Measurements from ENCODE around the gene IGFL2. TPM values are rescaled to one million over a fixed set of nuclear protein-coding genes. Genes with fewer than 3 reads are reported as not detected.
"Not testable (repeated sequence)": the region's sequence is repeated elsewhere in the genome, so short reads cannot be mapped to it uniquely, and the experiment has no call there.

IGFL2 gene
- total RNA-seq, 2 donors from 2014 or later: 2.5 TPM; not detected in 1

DNA sequence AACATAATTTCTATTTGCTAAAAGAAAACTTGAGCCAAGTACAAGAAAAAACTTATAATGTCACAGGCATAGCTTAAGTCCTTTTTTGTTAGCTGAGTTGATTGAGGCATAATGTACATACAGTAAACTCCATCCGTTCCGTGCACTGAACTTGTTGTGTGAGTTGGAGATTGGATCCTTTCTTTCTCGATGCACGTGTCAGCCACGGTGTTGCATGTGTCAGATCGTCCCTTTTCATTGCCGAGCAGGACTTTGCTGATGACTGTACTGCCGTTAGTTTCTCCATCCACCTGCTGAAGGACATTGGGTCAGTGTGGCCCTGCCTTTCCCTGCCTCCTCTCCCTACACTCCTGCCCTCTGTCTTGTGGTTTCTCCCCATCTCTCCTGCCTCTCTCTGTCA is 34.4 kb downstream of the IGFL2 start:
- DNase-seq: no peak
- intact Hi-C loops (cut with DNase I): no loop called here
- no peak overlapping the region for H3K27ac ChIP-seq
- no peak overlapping the region for H3K9ac ChIP-seq (ENCODE audit: low read depth in 2 of 2, low read length in 2 of 2)
- H3K36me3 ChIP-seq: no peaks in the 10 kb centered on the region
- no peaks in the 10 kb centered on the region for H3K9me3 ChIP-seq
- H3K4me3 ChIP-seq: no peak overlapping the region
- no peaks in the 10 kb centered on the region for H3K4me1 ChIP-seq
- TF ChIP-seq, protein P1, sequence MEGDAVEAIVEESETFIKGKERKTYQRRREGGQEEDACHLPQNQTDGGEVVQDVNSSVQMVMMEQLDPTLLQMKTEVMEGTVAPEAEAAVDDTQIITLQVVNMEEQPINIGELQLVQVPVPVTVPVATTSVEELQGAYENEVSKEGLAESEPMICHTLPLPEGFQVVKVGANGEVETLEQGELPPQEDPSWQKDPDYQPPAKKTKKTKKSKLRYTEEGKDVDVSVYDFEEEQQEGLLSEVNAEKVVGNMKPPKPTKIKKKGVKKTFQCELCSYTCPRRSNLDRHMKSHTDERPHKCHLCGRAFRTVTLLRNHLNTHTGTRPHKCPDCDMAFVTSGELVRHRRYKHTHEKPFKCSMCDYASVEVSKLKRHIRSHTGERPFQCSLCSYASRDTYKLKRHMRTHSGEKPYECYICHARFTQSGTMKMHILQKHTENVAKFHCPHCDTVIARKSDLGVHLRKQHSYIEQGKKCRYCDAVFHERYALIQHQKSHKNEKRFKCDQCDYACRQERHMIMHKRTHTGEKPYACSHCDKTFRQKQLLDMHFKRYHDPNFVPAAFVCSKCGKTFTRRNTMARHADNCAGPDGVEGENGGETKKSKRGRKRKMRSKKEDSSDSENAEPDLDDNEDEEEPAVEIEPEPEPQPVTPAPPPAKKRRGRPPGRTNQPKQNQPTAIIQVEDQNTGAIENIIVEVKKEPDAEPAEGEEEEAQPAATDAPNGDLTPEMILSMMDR (IDR thresholded peaks at IDR 0.05): no peak
- no peaks in the 10 kb centered on the region for H3K27me3 ChIP-seq

DNA sequence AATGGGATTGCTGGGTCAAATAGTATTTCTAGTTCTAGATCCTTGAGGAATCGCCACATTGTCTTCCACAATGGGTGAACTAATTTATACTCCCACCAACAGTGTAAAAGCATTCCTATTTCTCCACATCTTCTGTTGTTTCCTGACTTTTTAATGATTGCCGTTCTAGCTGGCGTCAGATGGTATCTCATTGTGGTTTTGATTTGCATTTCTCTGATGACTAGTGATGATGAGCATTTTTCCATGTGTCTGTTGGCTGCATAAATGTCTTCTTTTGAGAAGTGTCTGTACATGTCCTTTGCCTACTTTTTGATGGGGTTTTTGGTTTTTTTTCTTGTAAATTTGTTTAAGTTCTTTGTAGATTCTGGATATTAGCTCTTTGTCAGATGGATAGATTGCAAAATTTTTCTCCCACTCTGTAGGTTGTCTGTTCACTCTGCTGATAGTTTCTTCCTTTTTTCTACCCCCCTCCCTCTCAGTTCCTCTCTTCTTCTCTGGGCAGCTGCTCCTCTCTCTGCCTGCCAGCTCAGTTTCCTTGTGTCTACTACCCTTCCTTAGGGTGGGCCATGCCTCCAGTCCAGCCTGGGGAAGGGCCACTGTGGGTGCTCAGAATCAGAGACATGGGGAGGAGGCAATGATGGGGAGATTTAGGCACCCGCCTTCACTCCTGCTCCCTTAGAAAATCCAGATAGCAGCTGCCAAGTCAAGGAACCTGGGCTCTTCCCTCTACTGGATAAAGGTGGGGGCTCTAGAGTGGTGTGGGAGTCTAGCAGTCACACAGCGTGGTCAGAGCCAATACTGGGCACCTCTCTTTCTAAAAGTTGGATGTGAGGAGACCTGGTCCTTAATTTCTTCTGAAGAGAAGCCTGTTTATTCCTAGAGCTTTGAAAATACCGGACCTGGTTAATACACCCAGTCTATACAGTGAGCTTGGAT is 37.0 kb downstream of the IGFL2 start:
- H3K27me3 ChIP-seq; H3K9me3 ChIP-seq; H3K4me3 ChIP-seq; H3K36me3 ChIP-seq; H3K4me1 ChIP-seq; H3K9ac ChIP-seq (ENCODE audit: low read depth in 2 of 2, low read length in 2 of 2); DNase-seq; H3K27ac ChIP-seq: not testable (repeated sequence)
- intact Hi-C loops (cut with DNase I): loop anchor here (5.0 kb wide), 1 partner anchor 153 kb away; no protein-coding TSS in a partner anchor

DNA sequence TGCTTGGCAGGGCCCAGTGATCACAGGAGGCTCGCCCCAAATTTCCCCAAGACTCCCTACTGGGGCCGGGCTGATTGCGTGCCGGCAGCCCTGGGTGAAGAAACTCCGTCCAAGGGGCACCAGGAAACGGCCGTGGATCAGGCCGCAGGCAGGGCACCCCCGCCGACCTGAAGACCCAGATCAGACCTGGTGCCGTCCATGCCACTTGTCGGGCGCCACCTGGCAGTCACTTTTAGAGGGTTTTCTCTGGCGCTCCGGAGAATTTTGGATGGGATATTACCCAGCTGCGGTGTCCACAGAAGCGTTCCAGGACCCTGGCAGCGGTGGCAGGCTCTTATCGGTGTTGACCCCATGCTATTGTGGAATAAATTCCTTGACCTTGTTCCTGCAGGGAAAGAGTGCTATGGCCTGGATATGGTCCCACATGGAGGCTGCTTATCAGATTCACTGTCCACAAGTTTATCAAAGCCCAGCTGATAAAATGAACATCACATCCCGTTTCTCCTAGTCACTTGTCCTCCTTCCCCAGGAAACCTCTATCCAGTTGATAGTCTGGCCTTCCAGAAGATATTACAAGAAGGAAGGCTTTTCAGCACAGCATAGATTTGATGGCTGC is 38.2 kb downstream of the IGFL2 start:
- intact Hi-C loops (cut with DNase I): loop anchor here (5.0 kb wide), 1 partner anchor 154 kb away; no protein-coding TSS in a partner anchor
- no peak overlapping the region for H3K9ac ChIP-seq (ENCODE audit: low read depth in 2 of 2, low read length in 2 of 2)
- H3K27ac ChIP-seq: no peak overlapping the region
- TF ChIP-seq, protein P1 (IDR thresholded peaks at IDR 0.05): no peak
- H3K4me1 ChIP-seq: no peaks in the 10 kb centered on the region
- H3K36me3 ChIP-seq: no peaks in the 10 kb centered on the region
- DNase-seq: no peak
- no peak overlapping the region for H3K4me3 ChIP-seq
- H3K27me3 ChIP-seq: no peaks in the 10 kb centered on the region
- H3K9me3 ChIP-seq: no peaks in the 10 kb centered on the region

DNA sequence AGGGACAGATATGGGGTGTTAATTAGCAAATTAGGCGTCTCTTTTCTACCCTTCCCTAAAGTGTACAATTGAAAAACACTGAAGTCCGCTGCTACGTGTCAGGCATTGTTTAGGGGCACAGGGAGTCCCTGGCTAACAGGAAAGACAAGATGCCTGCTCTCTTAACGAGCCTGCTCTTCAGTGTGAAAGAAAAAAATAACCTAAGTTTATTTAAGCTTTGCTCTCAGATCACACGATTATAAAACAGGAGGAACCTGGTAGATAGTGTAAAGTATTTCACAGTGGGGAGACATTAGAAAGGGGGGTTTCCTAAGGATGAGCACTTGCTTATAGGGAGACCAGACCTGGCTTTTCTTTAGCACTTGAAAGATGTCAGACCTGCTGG is 38.7 kb downstream of the IGFL2 start:
- Histone ChIP-seq H3K36me3 (no peaks in the 10 kb centered on the region), H3K9me3 (no peaks in the 10 kb centered on the region), H3K4me3 (no peak overlapping the region), H3K27me3 (no peaks in the 10 kb centered on the region), H3K27ac (no peak overlapping the region), H3K9ac (ENCODE audit: low read depth in 2 of 2, low read length in 2 of 2) (no peak overlapping the region), H3K4me1 (no peaks in the 10 kb centered on the region)
- DNase-seq: no peak
- intact Hi-C loops (cut with DNase I): loop anchor here (5.0 kb wide), 1 partner anchor 154 kb away; no protein-coding TSS in a partner anchor
- TF ChIP-seq, protein P1 (IDR thresholded peaks at IDR 0.05): no peak

DNA sequence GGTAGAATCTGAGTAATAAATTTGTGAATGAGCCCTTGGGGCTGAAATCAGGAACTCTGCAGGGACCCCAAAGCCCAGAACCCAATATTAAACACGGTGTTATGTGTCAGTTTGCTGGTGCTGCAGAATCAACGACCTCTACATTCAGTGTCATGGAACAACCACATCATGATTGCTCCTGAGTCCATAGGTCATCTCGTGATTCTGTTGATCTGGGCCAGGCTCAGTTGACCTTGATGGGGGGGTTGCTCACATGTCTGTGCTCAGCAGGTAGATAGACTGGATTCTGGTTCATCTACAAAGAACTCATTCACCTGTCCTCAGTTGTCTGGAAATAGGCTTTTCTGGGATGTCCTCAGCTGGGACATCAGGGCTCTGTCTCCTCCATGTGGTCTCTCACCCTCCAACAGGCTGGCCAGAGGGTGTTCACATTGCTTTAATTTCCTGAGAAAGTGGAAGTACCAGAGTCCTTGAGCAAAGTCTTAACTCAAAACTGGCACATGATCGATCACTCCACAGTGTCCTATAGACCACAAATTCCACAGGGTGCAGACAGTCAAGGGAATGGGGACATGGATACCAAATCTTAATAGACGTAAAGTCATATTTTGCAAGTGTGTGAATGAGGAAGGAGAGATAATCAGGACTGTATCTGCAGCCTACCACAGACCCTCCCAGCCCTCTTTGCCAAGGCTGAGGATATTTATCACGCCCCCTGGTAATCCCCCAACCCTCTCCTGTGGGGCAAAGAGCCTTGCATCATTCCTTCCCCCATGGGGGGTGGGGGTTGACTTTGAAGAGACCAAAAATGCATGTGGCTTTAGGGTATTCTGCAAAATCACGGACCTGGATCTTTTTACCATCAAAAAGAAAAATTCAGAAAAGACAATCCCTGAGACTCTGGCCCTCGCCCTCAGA is 42.2 kb downstream of the IGFL2 start:
- Histone ChIP-seq H3K9ac (ENCODE audit: low read depth in 2 of 2, low read length in 2 of 2) (no peak overlapping the region), H3K4me1 (no peaks in the 10 kb centered on the region), H3K36me3 (no peaks in the 10 kb centered on the region), H3K9me3 (no peaks in the 10 kb centered on the region), H3K27ac (no peak overlapping the region), H3K4me3 (no peak overlapping the region), H3K27me3 (no peaks in the 10 kb centered on the region)
- TF ChIP-seq, protein P1 (IDR thresholded peaks at IDR 0.05): no peak
- no peak for DNase-seq
- intact Hi-C loops (cut with DNase I): loop anchor here (2.0 to 5.0 kb wide), 4 partner anchors 72 to 158 kb away; no protein-coding TSS in a partner anchor
